ENCODE data around the gene SLAMF9.

Gene SLAMF9

GRCh38 chr1:159913451-159914192 lies 40.4 kb downstream of the SLAMF9 start:
- H3K9me2 ChIP-seq (replicated peaks; ENCODE audit: control insufficient read depth, low read length): no peaks in the 10 kb centered on the region
- TF ChIP-seq CTCF (IDR thresholded peaks at IDR 0.05; ENCODE audit: low read depth, low read length, poor library complexity, severe bottlenecking) (no peak), EZH2phosphoT487 (IDR thresholded peaks at IDR 0.05; ENCODE audit: borderline replicate concordance, low read length) (no peak)
- H3K4me2 ChIP-seq (ENCODE audit: low read length): no peak overlapping the region
- H3F3A ChIP-seq (ENCODE audit: control insufficient read depth, insufficient read depth): peaks cover 5% of the 10 kb centered on the region
- H3K27ac ChIP-seq (ENCODE audit: low read depth, low read length): no peak overlapping the region
- peaks cover 27% of the 10 kb centered on the region for H3K36me3 ChIP-seq (ENCODE audit: control insufficient read depth, low read length)
- no peaks in the 10 kb centered on the region for H3K79me2 ChIP-seq (ENCODE audit: control insufficient read depth, low read length)
- peaks cover 12% of the 10 kb centered on the region for H3K4me1 ChIP-seq (ENCODE audit: control insufficient read depth, low read length)
- H4K20me1 ChIP-seq (ENCODE audit: control insufficient read depth, insufficient read depth, low read depth, low read length): no peaks in the 10 kb centered on the region
- H3K27me3 ChIP-seq (ENCODE audit: control insufficient read depth, low read length): no peaks in the 10 kb centered on the region
- H3K4me3 ChIP-seq (ENCODE audit: low read length): no peak overlapping the region
- no peaks in the 10 kb centered on the region for H3K9me3 ChIP-seq (ENCODE audit: control insufficient read depth, insufficient read depth, low read length)

GRCh38 chr1:159911326-159912070 lies 42.5 kb downstream of the SLAMF9 start:
- TF ChIP-seq EZH2phosphoT487 (IDR thresholded peaks at IDR 0.05; ENCODE audit: borderline replicate concordance, low read length): no peak
- no peak for TF ChIP-seq CTCF (IDR thresholded peaks at IDR 0.05; ENCODE audit: low read depth, low read length, poor library complexity, severe bottlenecking)
- H3K9me3 ChIP-seq (ENCODE audit: control insufficient read depth, insufficient read depth, low read length): no peaks in the 10 kb centered on the region
- H3F3A ChIP-seq (ENCODE audit: control insufficient read depth, insufficient read depth): peaks cover 5% of the 10 kb centered on the region
- no peak overlapping the region for H3K27ac ChIP-seq (ENCODE audit: low read depth, low read length)
- H3K36me3 ChIP-seq (ENCODE audit: control insufficient read depth, low read length): peaks cover 11% of the 10 kb centered on the region
- H3K4me1 ChIP-seq (ENCODE audit: control insufficient read depth, low read length): peaks cover 12% of the 10 kb centered on the region
- H3K9me2 ChIP-seq (replicated peaks; ENCODE audit: control insufficient read depth, low read length): no peaks in the 10 kb centered on the region
- H4K20me1 ChIP-seq (ENCODE audit: control insufficient read depth, insufficient read depth, low read depth, low read length): no peaks in the 10 kb centered on the region
- H3K4me3 ChIP-seq (ENCODE audit: low read length): no peak overlapping the region
- no peak overlapping the region for H3K4me2 ChIP-seq (ENCODE audit: low read length)
- H3K27me3 ChIP-seq (ENCODE audit: control insufficient read depth, low read length): no peaks in the 10 kb centered on the region
- no peaks in the 10 kb centered on the region for H3K79me2 ChIP-seq (ENCODE audit: control insufficient read depth, low read length)

- H3K9me3 ChIP-seq (ENCODE audit: control insufficient read depth, insufficient read depth, low read length): no peaks in the 10 kb centered on the region
- no peaks in the 10 kb centered on the region for H3K79me2 ChIP-seq (ENCODE audit: control insufficient read depth, low read length)
- H3K27ac ChIP-seq (ENCODE audit: low read depth, low read length): no peak overlapping the region
- no peak overlapping the region for H3K4me2 ChIP-seq (ENCODE audit: low read length)
- H4K20me1 ChIP-seq (ENCODE audit: control insufficient read depth, insufficient read depth, low read depth, low read length): no peaks in the 10 kb centered on the region
- H3K27me3 ChIP-seq (ENCODE audit: control insufficient read depth, low read length): no peaks in the 10 kb centered on the region
- peaks cover 12% of the 10 kb centered on the region for H3K4me1 ChIP-seq (ENCODE audit: control insufficient read depth, low read length)
- H3K9me2 ChIP-seq (replicated peaks; ENCODE audit: control insufficient read depth, low read length): no peaks in the 10 kb centered on the region
- no peaks in the 10 kb centered on the region for H3K36me3 ChIP-seq (ENCODE audit: control insufficient read depth, low read length)
- TF ChIP-seq CTCF (IDR thresholded peaks at IDR 0.05; ENCODE audit: low read depth, low read length, poor library complexity, severe bottlenecking) (no peak), EZH2phosphoT487 (IDR thresholded peaks at IDR 0.05; ENCODE audit: borderline replicate concordance, low read length) (no peak)
- no peaks in the 10 kb centered on the region for H3F3A ChIP-seq (ENCODE audit: control insufficient read depth, insufficient read depth)
- H3K4me3 ChIP-seq (ENCODE audit: low read length): no peak overlapping the region
Measured at GRCh38 chr1:159908031-159908940, 45.8 kb downstream of the SLAMF9 start.

Data from DOHH2 (cell line).